HG03378 (cell line): Measurements from ENCODE around the gene CARD9.

Experiments
- ATAC-seq: cut with Tn5 transposase; IDR thresholded peaks from one replicate; pipeline ENCODE4 v1.9.1; 2021; ENCODE audit warnings: mild to moderate bottlenecking, moderate library complexity; ENCODE audit not compliant: unreplicated experiment

Gene CARD9

DNA sequence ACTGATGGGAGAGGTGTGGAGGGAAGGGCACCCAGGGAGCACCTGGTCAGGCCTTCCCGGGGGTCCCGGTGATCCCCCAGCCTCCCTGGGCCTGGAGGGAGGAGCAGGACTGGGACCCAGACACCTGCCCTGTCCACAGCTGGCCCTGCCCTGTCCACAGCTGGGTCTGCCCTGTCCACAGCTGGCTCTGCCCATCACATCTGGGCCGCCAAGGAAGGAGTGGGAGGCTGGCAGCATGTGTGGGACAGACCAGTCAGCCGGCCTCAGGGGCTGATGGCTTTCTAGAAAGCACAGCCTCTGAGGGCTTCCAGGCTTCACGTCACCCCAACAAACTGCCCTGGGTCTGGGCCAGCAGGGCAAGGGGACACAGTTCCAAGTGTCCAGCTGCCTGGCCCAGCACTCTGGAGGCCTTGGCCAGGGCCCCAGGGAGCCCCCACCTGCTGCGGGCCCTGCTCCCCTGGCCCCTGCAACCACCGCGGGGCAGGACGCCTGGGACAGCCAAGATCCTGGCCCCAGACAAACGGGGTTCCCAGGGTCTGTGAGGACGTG, 22.1 kb downstream of the CARD9 start:
- ATAC-seq = no peak

DNA sequence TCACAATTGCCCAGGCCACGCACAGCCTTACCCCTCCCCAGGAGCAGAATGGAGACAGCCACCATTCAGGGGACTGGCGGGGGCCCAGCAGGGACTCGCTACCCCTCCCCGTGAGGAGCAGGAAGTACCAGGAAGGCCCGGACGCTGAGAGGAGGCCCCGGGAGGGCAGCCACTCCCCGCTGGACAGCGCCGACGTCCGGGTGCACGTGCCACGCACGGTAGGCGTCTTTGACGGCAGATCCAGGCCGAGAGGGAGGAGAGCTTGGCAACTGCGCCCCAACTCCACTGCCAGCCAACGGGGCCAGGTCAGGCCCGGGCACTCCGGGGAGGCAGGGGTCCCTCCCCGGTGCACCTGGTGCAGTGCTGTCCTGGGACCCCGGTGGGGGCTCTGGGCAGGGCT, 23.9 kb downstream of the CARD9 start:
- ATAC-seq = no peak

DNA sequence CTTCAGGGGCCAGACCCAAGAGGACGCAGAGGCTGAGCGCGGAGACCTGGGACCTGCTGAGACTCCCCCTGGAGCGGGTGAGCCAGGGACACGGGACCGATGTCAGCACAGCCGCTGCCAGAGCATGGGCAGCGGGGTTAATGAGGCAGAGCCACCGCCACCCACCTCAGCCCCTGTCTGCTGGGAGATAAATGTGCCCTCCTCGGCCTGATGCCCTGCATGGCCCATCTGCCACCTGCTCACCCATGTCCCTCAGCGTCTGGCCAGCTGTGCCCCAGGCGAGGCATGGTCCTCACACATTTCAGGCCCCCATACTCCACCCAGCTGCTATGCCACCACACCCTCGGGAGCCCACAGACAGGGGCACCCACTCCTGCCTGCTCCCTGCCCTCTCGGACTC, 24.8 kb downstream of the CARD9 start:
- ATAC-seq = no peak

DNA sequence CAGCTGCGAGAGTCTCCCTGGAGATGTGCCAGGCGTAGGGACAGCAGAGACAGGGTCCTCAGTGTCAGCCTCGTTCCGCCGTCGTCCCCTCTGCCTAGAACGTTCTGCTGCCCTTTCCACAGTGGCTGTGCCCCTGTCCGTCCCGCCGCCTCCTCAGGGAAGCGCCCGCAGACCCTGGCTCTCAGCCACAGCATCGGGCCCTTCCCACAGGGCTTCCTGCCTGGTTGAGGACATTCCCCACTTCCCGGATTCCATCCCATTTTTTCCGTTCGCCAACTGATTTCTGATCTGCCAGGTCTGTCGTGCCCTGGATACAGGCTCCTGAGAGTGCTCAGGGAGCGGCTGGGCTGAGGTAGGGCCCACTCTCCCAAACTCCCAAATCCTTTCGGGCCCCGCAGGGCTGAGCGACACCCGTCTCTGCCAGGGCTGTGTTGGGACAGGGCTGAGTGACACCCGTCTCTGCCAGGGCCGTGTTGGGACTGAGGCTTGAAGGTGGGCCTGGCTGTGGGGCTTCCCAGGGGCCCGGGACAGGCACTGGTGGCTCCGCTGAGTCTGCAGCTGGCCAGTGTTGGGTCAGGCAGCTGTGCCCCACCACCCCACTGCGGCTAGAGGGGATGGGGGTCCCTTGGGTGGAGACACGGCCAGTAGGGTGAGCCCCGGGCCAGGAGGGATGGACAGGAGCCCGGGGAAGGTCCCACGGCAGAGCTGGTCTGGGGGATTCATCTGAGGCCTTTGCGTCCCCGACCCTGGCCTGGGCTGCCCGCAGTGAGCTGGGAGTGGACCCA, 25.8 kb downstream of the CARD9 start:
- no peak for ATAC-seq

DNA sequence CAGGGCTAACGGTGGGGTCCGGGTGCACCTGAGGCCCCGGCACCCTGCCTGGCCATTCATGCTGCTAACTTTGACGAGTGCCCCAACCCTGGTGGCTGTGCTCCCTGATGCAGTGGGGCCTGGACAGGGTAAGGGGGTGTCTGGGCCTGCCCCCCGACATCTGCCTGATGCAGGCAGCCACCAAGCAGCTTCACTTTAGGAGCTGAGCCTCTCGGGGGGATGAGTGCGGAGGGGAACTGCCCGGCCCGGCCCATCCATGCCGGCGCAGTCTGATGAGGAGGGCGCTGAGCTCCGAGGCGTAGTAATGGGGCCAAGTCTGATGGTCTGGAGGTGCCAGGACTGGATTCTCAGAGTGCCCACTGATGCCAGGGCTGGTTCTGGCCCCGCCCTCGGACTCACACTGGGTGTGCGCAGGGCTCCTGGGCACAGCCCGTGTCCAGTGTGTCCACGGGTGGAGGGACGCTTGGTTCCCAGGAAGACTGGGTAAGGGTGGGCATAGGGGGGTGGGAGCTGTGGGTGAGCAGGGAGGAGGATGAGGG, 26.5 kb downstream of the CARD9 start:
- no peak for ATAC-seq

DNA sequence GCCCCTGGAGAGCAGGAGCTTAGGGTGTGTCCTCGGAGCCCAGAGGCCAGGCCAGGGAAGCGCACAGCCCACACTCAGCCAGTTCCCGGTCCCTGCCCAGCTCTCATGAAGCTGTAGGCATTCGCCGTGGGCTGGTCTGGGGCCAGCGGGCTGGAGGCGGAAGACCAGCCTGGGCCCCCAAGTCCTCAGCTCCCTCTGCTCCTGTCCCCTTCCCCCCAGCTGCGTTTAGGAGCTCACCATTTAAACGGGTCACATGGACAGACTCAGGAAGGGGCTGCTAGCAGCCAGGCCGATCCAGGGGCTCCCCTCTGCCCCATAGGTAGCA, 27.4 kb downstream of the CARD9 start:
- ATAC-seq = no peak

DNA sequence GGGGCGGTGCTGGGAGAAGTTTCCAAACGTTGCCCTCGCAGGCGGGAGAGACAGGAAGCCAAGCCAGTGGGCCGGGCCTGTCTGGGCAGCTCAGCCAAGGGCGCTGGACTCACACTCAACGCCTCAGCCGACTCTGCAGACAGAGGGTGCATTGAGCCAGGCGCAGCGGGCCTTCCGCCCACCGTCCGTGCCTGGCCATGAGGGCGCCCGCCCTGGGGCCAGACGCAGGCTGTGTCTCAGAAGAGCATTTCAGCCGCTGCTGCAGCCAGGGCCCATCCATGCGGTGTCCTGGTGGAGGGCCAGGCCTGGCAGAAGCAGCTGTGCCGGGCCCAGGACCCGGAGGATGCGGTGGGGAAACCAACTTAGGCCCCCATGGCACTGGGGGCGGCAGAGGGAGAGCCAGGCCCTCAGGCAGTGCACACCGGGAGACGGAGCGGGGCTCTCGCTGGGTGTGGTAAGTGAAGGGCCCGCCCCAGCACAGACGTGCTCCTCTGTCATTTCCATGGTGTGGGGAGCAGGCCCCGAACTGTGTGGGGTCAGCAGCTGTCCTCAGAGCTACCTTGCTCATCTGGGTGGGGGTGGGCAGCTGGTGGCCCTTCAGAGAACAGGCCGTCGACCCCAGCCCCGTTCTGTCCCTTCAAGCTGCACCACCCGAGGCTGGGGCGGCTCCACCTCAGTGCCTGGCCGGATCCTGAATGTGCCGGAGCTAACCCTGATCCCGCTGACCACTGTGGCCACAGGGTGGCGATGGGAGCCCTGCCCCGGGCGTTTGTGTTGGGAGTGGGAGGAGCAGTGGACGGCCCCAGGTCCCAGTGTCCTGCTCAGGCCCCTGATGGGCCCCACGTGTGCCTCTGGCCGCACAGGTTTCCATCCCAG, 27.9 kb downstream of the CARD9 start:
- ATAC-seq = no peak

DNA sequence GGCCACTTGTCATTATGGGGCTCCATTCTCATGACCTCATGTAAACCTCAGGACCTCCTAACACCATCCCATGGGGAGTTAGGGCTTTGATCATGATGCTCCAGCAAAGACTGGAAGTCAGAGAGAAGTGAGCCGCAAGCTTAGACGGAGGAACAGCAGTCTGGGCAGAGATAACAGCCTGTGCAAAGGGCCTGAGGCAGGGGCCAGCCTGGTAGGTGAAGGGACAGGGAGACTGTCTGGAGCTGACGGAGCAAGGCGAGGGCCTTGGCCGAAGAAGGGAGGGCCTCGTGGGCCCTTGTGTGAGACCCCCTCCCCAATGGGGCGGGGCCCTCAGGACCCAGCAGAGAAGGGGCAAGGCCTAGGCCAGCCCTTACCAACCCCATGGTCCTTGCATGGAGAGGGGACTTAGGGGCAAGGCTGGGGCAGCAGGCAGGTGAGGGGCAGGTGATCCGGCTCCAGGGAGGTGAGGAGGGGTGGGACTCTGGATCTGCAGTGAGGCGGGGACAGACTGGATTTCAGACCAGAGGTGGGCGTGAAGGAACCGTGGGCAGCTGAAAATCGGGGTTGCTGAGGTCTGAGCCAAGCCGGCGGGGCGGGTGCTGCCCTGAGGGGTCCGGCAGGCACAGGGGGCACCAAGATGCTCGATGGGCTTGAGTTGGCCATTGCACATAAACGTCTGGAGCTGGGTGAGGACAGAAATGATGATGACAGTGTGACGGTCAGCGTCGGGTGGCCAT, 28.8 kb downstream of the CARD9 start:
- ATAC-seq = no peak

DNA sequence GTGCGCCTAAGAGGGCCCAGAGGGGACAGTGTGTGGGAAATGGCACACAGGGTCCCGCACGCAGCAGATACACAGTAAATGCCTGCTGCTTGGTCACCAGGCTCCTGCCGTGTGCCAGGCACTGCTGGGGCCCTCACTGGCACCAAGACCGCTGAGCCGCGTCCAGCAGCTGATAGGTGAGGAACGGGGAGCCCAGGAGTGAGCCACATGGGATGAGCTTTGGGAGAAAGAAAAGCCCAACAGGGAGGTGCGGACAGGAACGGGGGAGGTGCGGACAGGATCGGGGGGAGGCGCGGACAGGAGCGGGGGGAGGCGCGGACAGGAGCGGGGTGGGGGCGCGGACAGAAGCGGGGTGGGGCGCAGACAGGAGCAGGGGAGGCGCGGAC, 29.6 kb downstream of the CARD9 start:
- no peak for ATAC-seq

DNA sequence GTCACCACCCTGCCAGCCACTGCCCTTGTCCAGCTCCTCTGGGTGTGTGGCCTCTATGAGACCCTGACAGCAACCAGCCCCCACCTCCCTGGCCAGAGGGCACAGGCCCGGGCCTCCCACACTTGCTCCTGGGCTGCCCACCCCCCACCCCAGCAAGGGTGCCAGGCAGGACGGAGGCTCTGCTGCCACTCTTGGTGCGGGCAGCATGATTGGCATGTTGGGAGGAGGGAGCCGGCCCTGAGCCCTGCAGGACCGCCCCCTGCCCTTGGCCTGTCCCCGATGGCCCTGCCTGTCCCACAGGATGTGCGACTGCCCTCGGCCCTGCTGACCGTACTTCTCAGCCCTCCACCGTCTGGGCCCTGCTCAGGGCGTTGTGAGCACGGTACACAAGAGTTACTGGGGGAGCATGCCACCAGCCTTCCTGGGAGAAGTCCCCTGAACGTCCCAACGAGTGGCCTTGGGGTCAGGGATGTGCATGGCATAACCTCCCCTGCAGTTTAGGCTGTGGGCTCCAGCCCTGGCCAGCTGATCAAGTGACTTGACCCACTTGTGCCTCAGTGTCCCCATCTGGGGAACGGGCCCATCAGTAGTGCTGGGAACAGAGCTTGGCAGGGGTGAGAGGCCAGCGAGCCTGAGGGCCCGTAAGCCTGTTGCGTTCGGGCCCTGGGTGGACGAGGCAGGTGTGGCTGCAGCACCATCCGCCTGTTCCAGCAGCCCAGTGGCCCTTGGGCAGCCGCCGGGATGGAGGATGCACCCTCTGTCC, 30.2 kb downstream of the CARD9 start:
- ATAC-seq = no peak

DNA sequence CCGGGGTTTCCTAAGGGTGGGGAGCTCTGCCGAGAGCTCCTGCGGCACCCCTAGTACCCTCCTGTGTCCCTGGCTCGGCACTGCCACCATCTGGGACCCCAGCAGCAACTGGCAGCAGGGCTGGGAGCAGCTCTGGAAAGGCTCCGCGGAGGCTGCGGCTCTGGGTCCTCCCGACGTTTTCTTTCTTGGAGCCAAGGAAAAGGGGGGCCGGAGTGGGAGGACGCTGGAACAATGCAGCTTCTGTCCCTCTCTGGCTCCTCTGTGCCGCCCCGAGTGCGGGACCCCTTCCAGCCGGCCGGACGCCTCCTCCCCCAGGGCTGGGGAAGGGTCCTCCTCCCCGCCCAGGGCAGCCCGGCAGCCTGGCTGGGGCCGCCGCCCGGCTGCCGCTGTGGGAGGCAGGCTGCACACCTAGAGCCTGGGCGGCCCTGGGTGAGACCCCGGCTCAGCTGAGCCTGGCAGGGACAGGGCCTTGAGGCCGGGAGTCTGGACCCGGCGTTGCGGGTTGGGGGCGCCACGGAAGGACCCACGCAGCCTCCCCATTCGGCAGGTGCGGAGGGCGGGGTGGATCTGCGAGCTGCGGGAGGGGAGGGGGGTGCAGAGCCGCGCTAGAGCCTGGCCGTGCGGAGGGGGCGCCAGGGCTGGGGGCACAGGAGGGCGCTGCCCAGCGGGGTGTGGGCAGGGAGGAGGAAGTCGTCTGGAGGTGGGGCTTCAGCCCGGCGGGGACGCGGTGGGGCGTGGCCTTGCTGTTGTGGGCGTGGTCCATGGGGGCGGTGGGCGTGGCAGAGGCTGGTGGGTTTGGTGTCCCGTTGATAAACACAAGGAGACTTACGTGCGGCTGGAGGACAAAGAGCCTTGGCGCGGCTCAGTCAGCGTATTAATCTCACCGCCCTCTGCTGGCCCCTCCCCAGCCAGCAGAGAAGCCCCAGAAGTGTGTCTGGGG, 31.0 kb downstream of the CARD9 start:
- no peak for ATAC-seq

DNA sequence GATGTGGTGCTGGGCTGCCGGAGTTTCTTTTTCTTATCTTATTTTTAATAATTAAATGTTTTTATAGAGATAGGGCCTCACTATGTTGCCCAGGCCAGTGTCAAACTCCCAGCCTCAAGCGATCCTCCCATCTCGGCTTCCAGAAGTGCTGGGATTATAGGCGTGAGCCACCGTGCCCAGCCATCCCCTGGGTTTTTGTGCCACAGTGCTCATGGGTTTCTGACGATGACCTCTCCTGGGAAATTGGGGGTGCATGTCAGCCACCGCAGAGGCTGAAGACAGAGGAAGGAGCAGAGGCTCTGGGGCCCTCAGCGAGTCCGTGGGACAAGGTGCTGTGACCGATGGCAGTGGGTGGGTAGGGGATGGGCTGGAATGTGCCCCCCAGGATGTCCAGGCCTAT, 31.7 kb downstream of the CARD9 start:
- ATAC-seq = no peak

DNA sequence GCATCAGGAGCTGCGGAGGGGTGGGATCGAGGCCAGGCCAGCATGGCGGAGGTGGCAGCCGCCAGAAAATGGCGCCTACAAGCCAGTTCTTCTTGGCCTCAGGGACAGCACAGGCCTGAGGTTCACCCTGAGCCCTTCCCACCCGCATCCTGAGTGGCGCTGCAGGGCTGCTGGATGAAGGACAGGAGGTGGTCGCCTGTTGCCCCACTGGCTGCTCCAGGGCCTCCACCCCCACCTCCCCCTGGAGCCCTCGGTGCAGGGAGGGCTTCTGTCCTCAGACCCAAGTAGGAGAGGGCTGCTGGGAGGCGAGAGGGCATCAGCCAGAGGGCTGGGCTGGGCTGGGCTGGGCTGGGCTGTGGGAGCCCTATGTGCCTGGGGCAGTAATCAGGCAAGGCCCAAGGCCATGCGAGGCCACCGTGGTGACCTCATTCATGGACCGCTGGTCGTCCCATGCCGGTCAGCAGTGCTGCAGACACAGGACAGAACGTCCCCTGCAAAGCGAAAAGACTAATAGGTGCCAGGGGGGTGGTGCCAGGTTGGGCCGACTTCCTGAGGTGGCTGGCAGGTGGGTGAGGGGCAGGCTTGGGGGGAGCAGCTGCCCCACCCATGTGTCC, 32.3 kb downstream of the CARD9 start:
- no peak for ATAC-seq

DNA sequence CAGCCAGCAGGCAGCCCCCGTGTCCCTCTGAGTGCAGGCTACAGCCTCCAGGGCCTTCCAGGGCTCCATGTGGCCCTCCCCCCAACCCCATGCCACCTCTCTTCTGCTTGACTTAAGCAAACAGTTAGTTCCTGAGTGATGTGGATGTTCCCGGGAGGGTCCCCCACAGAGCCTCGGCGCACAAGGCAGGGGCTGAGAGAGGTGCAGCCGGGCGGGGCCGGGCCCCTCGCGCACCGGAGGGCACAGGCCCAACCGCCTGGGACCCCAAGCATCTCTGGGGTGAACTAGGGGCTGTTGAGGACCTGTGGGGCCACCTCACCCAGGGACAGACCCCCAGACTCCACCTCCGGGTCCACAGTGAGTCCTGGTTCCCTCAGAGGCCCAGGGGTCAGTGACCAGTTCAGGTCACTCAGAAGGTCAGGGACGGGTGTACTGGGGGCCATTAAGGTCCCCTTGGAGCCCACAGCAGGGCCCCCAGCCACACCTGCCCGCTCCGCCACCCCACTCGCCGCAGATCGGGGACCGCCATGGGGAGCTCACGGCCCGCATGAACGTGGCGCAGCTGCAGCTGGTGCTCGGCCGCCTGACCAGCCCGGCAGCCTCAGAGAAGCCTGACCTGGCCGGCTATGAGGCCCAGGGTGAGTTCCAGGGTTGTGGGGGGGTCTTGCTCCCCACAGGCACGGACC, 33.0 kb downstream of the CARD9 start:
- no peak for ATAC-seq

DNA sequence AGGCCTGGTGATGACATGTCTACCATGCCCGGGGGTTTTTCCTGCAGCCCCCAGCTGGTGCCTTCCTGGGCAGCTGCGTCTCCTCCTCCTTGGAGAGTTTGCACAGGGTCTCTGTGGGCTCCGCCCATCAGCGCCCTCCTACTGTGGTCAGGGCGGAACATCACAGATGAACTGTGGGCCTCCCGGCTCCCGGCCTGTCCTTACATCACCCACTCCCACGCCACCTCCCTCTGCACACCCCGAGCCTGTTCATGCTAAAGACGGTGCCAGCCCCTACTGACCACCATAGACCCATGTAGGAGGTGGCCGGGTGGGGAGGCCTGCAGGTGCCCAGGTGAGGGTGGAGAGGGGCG, 33.5 kb downstream of the CARD9 start:
- ATAC-seq = no peak

DNA sequence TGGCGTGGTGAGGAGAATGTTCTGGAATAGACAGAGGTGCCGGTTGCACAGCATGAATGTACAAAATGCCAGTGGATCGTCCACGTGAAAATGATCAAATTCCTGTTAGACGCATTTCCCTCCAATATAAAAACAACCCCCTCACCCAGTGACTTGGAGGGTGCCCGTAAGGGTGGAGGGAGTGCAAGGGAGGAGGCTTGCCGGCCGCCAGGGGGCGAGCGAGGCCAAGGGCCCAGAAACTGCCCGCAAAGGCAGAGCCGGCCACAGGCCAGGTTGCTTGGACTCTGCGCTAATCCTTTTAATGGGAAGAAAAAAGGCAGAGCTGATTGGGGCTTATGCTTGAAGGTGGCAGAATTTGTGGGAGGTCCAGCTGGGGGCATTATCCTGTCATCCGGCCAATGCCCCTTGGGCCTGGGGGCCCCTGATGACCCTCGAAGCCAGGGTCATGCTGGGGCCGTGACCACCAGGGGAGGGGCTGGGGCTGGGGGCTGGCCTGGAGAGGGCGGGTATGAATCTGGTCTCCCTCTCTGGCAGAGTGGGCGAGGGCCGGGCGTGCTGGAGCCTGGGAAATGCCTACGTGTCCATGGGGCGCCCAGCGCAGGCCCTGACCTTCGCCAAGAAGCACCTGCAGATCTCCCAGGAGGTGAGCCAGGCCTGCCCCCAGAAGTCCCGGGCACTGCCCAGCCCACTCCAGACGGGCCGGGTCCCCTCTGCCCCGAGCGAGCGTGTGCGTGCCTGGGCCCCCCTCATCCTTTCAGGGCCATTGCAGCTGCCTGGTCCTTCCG, 34.1 kb downstream of the CARD9 start:
- no peak for ATAC-seq

DNA sequence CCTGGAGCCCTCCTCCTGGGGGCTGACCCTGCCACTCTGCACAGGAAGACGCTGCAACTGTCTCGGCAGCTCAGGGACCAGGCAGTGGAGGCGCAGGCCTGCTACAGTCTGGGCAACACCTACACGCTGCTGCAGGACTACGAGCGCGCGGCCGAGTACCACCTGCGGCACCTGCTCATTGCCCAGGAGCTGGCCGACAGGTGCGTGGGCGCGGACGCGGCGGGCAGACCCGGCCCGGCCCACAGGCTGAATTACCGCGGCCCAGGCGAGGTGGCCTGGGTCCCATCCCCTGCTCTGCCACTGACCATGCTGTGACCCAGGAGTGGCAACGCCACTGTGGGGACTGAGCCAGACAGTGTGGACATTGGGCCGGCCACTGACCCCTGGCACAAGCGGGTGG, 35.0 kb downstream of the CARD9 start:
- no peak for ATAC-seq
